ENCODE measurements around the gene GSX1.
"Not testable (repeated sequence)": the region's sequence is repeated elsewhere in the genome, so short reads cannot be mapped to it uniquely, and the experiment has no call there.

The GSX1 gene

DNA sequence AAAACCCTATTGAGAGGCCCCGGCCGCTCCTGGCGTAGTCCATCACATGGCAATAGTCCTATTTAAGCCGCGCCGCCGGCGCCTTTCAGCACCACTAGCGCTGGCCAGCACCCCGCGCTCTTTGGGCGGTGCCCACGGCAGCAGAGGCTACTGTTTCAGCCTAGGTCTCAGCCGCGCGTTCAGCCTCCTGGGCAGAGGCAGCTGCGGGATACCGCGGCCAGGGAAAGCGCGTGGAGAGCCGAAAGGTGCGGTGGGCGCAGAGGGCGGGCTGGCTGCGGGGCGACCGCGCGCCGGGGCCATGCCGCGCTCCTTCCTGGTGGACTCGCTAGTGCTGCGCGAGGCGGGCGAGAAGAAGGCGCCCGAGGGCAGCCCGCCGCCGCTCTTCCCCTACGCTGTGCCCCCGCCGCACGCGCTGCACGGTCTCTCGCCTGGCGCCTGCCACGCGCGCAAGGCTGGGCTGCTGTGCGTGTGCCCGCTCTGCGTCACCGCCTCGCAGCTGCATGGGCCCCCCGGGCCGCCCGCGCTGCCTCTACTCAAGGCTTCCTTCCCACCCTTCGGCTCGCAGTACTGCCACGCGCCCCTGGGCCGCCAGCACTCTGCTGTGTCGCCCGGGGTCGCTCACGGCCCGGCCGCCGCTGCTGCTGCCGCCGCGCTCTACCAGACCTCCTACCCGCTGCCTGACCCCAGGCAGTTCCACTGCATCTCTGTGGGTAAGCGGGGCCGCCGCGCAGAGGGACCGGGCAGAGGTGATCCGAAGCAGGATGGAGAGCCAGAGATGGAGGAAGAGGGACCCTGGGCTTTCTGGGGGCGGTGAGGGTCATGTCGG, at the start of gene GSX1:
GSX1 (plus strand) TSS at position 91 of the 826 bp plus-strand sequence; CDS start at position 299, 208 bp downstream.
- DNase-seq (ENCODE audit: low spot score) (no peak), FAIRE-seq (no peak)

DNA sequence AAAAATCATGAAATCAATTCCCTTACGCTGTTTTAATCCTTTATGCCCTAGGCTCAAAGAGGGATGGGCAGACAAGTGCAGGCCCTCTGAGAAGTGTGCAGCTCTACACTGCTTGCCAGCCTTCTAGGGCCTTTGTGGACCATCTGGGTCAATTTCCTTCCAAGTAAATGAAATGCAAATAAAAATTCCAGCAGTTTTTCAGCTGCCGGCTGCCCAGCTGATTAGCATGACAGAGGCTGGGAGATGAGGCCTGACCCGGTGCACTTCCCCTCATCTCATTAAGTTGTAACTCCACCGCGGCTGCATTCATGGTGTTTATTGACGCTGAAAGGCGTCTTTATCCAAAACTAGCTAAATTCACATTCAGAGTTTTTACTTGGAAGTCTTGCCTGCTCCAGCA, 47.5 kb upstream of the GSX1 start:
- no peak for DNase-seq (ENCODE audit: low spot score)
- no peak for FAIRE-seq

GRCh38 chr13:27745301-27745700, 47.0 kb upstream of the GSX1 start:
- DNase-seq (ENCODE audit: low spot score): no peak
- no peak for FAIRE-seq

GRCh38 chr13:27748143-27748542, 44.1 kb upstream of the GSX1 start:
- not testable (repeated sequence) for DNase-seq (ENCODE audit: low spot score); FAIRE-seq

DNA sequence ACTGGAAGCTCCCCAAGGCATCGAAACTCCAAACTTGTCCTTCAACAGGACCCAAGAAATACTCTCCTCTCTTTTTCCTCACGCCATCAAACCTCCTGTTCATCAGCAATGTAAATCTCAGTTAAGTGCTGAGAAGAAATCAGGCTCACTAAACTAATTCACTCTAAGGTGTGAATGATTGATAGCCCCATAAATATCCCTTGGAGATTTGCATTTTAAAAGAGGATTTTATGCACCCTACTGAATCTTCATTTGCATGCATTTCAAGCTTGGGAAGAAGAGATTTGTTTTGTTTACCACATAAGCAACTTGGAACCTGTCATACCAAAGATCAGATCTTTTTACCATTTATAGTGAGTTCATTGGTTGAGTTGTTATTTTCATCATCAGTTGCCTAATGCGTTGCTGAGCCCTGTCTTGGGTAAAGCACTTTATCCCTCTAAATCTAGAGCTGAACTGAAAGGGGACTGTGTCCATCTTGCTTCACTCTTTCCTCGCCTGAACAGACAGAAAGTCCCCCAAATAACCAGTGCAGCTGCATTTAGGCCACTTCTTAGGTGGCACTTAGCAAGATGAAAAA, 40.2 kb upstream of the GSX1 start:
- FAIRE-seq (no peak), DNase-seq (ENCODE audit: low spot score) (no peak)

- FAIRE-seq (no peak), DNase-seq (ENCODE audit: low spot score) (no peak)
Measured at GRCh38 chr13:27765650-27766049, 26.6 kb upstream of the GSX1 start.

DNA sequence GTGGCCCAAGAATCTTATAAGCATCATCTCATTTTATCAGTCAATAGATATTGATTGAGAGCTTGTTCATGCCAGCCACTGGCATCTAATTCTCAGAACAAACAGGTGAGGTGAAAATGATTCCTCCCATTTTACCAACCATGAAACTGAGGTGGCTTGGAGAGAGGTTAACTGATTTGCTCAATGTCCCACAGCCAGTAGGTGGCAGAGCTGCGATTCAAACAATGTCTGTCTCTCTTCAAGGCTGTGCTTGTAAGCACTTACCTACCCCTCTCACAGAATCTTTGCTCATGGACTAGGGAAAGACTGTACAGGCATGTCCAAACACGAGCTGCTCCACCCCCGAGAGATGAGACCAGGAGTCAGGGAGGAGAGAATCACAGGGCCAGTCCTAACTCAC, 21.5 kb upstream of the GSX1 start:
- DNase-seq (ENCODE audit: low spot score): no peak
- no peak for FAIRE-seq

- FAIRE-seq: no peak
- DNase-seq (ENCODE audit: low spot score): no peak
Measured at GRCh38 chr13:27772651-27773425, 19.4 kb upstream of the GSX1 start.

DNA sequence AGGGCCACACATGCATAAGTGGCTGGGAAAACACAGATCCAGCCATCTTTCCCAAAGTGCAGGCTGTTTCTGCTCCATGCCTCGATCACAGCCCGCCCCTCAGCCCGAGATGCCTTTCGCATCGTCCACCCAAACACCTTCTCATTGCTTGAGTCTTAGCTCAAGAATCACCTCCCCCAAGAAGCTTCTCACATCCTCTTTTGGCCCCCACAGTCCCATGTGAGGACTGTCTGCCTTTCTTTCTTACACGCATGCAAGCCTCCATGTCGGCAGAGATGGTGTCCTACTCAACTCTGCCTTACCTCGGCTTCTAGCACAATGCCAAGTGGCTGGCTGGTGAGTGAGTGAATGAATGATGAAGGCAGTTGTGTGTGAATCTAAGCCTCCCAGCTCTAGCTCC, 18.1 kb upstream of the GSX1 start:
- DNase-seq (ENCODE audit: low spot score): no peak
- FAIRE-seq: no peak

GRCh38 chr13:27774651-27775050, 17.6 kb upstream of the GSX1 start:
- no peak for FAIRE-seq
- DNase-seq (ENCODE audit: low spot score): no peak

- FAIRE-seq (no peak), DNase-seq (ENCODE audit: low spot score) (no peak)
Measured at GRCh38 chr13:27775943-27776342, 16.3 kb upstream of the GSX1 start.

- FAIRE-seq (no peak), DNase-seq (ENCODE audit: low spot score) (no peak)
Measured at GRCh38 chr13:27782151-27782550, 10.1 kb upstream of the GSX1 start.

DNA sequence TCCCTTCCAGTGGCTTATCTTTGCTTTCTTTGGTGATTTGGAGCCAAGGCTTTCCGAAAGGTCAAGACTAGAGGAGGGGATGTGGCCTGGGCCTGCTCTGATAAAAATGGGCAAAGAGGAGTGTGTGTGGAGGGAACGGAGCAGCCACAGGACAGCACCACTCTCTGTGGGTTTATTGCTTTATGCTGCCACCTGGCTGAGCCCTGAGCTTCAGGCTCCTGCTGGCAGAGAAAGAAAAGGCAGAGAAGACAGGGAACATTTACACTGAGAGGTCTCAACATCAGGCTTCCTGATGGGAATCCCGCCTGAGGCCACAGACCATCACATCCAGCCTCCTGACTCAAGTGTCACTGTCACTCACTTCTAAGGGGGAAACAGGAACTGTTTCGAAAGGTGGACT, 9.2 kb upstream of the GSX1 start:
- FAIRE-seq (no peak), DNase-seq (ENCODE audit: low spot score) (no peak)

GRCh38 chr13:27788271-27788670, 4.0 kb upstream of the GSX1 start:
- DNase-seq (ENCODE audit: low spot score): no peak
- FAIRE-seq: no peak

DNA sequence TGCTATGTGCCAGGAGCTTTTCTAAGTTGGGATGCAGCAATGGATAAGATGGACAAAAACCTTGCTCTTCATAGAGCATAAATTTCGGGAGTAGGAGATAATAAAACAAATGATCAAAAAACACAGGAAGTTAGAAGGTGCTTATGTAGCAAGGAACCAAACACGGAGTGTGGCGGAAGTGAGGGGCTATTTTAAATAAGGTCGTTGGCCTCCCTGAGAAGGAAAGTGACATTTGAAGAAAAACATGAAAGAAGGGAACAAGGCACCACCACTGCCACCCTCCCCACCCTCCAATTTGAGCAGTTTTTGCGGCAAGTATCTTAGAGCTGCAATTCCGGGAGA, 3.2 kb upstream of the GSX1 start:
- FAIRE-seq (no peak), DNase-seq (ENCODE audit: low spot score) (no peak)

DNA sequence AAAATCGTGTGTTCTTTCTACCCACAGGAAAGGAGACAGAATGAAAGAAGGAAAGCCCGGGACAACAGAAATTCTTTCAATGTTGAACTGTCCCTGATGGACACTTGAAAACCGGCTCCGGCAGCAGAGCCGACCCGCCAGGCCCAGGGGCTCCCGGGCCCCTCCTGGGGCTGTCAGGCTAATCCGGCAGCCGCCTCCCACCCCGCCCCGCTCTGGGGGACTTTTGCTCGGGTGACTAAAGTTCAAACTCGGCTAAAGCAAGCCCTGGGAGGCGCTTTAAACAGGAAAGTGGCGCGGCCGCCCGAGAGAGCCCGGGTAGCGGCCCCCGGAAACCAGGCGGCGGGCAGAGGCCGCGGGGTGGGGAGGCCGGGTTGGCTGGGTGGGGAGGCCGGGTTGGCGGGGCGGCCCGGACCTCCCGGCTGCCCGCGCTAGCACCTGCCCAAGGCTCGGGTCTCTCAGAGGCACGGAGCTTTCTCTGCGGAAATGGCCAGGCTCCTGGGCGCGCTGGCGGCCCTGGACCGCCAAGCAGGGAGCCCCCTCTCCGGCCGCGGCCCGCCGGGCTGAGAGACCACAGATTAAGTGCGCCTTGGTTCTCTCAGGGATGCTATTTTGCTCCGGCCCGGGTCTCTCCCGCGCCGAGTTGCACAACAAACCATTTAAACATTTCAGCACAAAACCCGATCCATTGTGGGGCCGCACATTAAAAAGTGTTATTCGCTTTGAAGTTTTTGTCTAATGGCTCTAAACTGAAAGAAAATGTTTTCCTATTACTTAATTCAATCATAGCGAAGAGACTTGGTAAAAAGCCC, 2.6 kb upstream of the GSX1 start:
- no peak for DNase-seq (ENCODE audit: low spot score)

GRCh38 chr13:27790523-27790922, 1.8 kb upstream of the GSX1 start:
- no peak for FAIRE-seq
- no peak for DNase-seq (ENCODE audit: low spot score)

More for the DNA sequence above, 2.6 kb upstream of the GSX1 start:
- no peak for FAIRE-seq

GRCh38 chr13:27791146-27791900, 960 bp upstream of the GSX1 start:
- no peak for FAIRE-seq
- DNase-seq (ENCODE audit: low spot score): no peak

GRCh38 chr13:27791901-27792392, 336 bp upstream of the GSX1 start:
- FAIRE-seq: no peak
- no peak for DNase-seq (ENCODE audit: low spot score)

GRCh38 chr13:27793507-27794367, 1.5 kb downstream of the GSX1 start:
- DNase-seq (ENCODE audit: low spot score) (no peak), FAIRE-seq (no peak)

Measured in RCC 7860 (cell line).